HepG2 (cell line): ENCODE measurements around the gene DCDC1. TPM values are rescaled to one million over a fixed set of nuclear protein-coding genes. Genes with fewer than 3 reads are reported as not detected.

Experiments used
- CHD2 ChIP-seq: IDR thresholded peaks from 2 replicates; pipeline ENCODE4 v1.6.1; 2011; ENCODE audit warnings: low read depth, low read length, improper control_type of control experiment
- PRDM4 ChIP-seq: sonication (generic); formaldehyde crosslinking; IDR thresholded peaks from 2 replicates; pipeline ENCODE4 v1.9.0; 2021; ENCODE audit warnings: missing genetic modification reagents, borderline replicate concordance
- RNF219 ChIP-seq: sonication (generic); formaldehyde crosslinking; IDR thresholded peaks from 2 replicates; pipeline ENCODE4 v1.5.0; 2020; ENCODE audit warnings: mild to moderate bottlenecking, missing genetic modification reagents
- ZNF234 ChIP-seq: sonication (generic); formaldehyde crosslinking; conservative IDR thresholded peaks from 2 replicates; pipeline ENCODE4 v1.5.1; 2020; ENCODE audit warnings: mild to moderate bottlenecking, missing genetic modification reagents
- ZNF281 ChIP-seq: sonication (generic); formaldehyde crosslinking; IDR thresholded peaks from 2 replicates; pipeline ENCODE4 v1.4.0; 2020; ENCODE audit warnings: missing genetic modification reagents, borderline replicate concordance
- polyA plus RNA-seq, 8 experiments: library from polyadenylated mRNA; depleted of rRNA in 3 of 8; stranded (reverse) in 7 of 8; unstranded in 1 of 8; fragments of >200 nt; fragmentation: Illumina TruSeq in 4 of 8; extraction: Trizol in 4 of 8; gene quantifications; 2 replicates each; pipeline versions ENCODE4 v1.2.1 to v1.2.3, GENCODE V29; 2011 to 2016; ENCODE audit warnings: low read depth in 4 of 8, missing spikeins in 1 of 8, mixed read lengths in 1 of 8; ENCODE audit not compliant: insufficient read depth in 1 of 8
- total RNA-seq, 5 experiments: library from RNA; depleted of rRNA; stranded (reverse); fragments of >200 nt; fragmentation: Illumina TruSeq; extraction: Trizol; gene quantifications; 2 replicates each; pipeline ENCODE4 v1.2.3, GENCODE V29; 2016; ENCODE audit warnings: low read depth in 1 of 5

The DCDC1 gene
- total and polyA plus RNA-seq, 2 of the 13 experiments (the other 11 are each of a cell fraction or from before 2014, with no cell fraction given), result 0.12 to 0.27 TPM

- TF ChIP-seq ZNF281 (CRISPR knock-in tag) (no peak), CHD2 (no peak), PRDM4 (no peak), RNF219 (CRISPR knock-in tag) (no peak), ZNF234 (no peak)
These were observed 500.9 kb downstream of the DCDC1 start (continued) for GRCh38 chr11:30868626-30869081.
